GM19239 (cell line): ENCODE measurements around the gene CTBP2.

Experiments used
- DNase-seq: peaks from one replicate; pipeline ENCODE4 v3.0.0; 2011; ENCODE audit warnings: low spot score; ENCODE audit not compliant: insufficient read length
- FAIRE-seq: peaks from 2 replicates; lab custom pipeline; 2011; peaks lifted over from hg19 to GRCh38; lab: Jason Lieb, UNC

CTBP2 gene

GRCh38 chr10:124963866-124964720 lies 196.3 kb downstream of the CTBP2 start:
- DNase-seq: no peak
- FAIRE-seq: no peak

GRCh38 chr10:124962421-124962820 lies 197.9 kb downstream of the CTBP2 start:
- DNase-seq (no peak), FAIRE-seq (no peak)

- no peak for DNase-seq
- peak; percentile 71 for FAIRE-seq
These were observed 199.2 kb downstream of the CTBP2 start for GRCh38 chr10:124961248-124961570.

GRCh38 chr10:124959564-124959963 lies 200.8 kb downstream of the CTBP2 start:
- DNase-seq (no peak), FAIRE-seq (no peak)

- no peak for DNase-seq
- FAIRE-seq: no peak
These were observed 202.9 kb downstream of the CTBP2 start for GRCh38 chr10:124957404-124957947.

GRCh38 chr10:124956764-124957163 lies 203.6 kb downstream of the CTBP2 start:
- DNase-seq: no peak
- no peak for FAIRE-seq

- DNase-seq: no peak
- no peak for FAIRE-seq
These were observed 204.5 kb downstream of the CTBP2 start for GRCh38 chr10:124955868-124956267.

- FAIRE-seq (no peak), DNase-seq (no peak)
These were observed 205.1 kb downstream of the CTBP2 start for GRCh38 chr10:124955243-124955642.

GRCh38 chr10:124953421-124953820 lies 206.9 kb downstream of the CTBP2 start:
- FAIRE-seq (no peak), DNase-seq (no peak)

GRCh38 chr10:124952123-124952522 lies 208.2 kb downstream of the CTBP2 start:
- DNase-seq (no peak), FAIRE-seq (no peak)

GRCh38 chr10:124949543-124949942 lies 210.8 kb downstream of the CTBP2 start:
- DNase-seq: no peak
- no peak for FAIRE-seq

GRCh38 chr10:124946945-124947344 lies 213.4 kb downstream of the CTBP2 start:
- no peak for DNase-seq
- no peak for FAIRE-seq

- DNase-seq (no peak), FAIRE-seq (no peak)
These were observed 215.4 kb downstream of the CTBP2 start for GRCh38 chr10:124944982-124945381.

GRCh38 chr10:124943301-124944092 lies 216.9 kb downstream of the CTBP2 start:
- DNase-seq (no peak), FAIRE-seq (no peak)

- DNase-seq: no peak
- no peak for FAIRE-seq
These were observed 217.8 kb downstream of the CTBP2 start for GRCh38 chr10:124942317-124943169.

- no peak for DNase-seq
- FAIRE-seq: no peak
These were observed 218.5 kb downstream of the CTBP2 start, which contains the start of gene ZRANB1 for GRCh38 chr10:124941823-124942222. Gene ZRANB1, plus strand, starts transcription at chr10:124942123. Its CDS starts 371 bp downstream, at chr10:124942494.

- DNase-seq: no peak
- FAIRE-seq: no peak
These were observed 221.1 kb downstream of the CTBP2 start for GRCh38 chr10:124939290-124939689.

- no peak for FAIRE-seq
- no peak for DNase-seq
These were observed 223.6 kb downstream of the CTBP2 start for GRCh38 chr10:124936813-124937212.

GRCh38 chr10:124935946-124936345 lies 224.4 kb downstream of the CTBP2 start:
- FAIRE-seq: no peak
- no peak for DNase-seq
